ENCODE data around the gene RBMS2. TPM values are rescaled to one million over a fixed set of nuclear protein-coding genes. Genes with fewer than 3 reads are reported as not detected.

RBMS2 gene
- polyA plus RNA-seq, 4 donors, result 2.0 to 23.4 (median 5.8) TPM

DNA sequence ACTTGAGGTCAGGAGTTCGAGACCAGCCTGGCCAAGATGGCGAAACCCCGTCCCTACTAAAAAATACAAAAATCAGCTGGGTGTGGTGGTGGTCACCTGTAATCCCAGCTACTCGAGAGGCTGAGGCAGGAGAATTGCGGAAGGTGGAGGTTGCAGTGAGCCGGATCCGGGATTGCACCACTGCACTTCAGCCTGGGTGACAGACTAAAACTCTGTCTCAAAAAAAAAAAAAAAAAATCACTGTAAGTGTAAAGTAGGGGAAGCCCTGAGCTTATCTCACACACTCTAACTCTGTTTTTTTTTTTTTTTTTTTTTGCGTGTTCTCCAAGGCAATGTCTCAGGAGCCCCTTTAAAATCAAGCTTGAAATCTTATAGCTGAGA, 421 bp upstream of the RBMS2 start:
- Histone ChIP-seq H3K4me3 (ENCODE audit: low read depth in 1 of 3, low read length in 3 of 3) (peak overlapping the region in 2 of 3 donors; percentile 54 to 77), H3K27me3 (ENCODE audit: control insufficient read depth in 3 of 3, insufficient read depth in 3 of 3, low read length in 3 of 3) (no peaks in the 10 kb centered on the region), H3K36me3 (ENCODE audit: control insufficient read depth in 3 of 3, insufficient read depth in 2 of 3, low read depth in 1 of 3, low read length in 3 of 3) (peaks cover 0 to 5% (median 0%) of the 10 kb centered on the region in 3 donors), H3K27ac (ENCODE audit: low read depth in 1 of 3, low read length in 2 of 3) (peak overlapping the region; percentile 41 to 97 (median 88)), H3K4me1 (ENCODE audit: control insufficient read depth in 3 of 3, insufficient read depth in 2 of 3, low read depth in 1 of 3, low read length in 2 of 3) (peaks cover 0 to 3% (median 0%) of the 10 kb centered on the region in 3 donors), H3K9me3 (ENCODE audit: control insufficient read depth in 2 of 2, insufficient read depth in 1 of 2, low read depth in 1 of 2, low read length in 1 of 2) (no peaks in the 10 kb centered on the region)
- DNase-seq (no peak), FAIRE-seq (no peak)
- 46 to 48% (median 47%) methylated on average over 7 to 8 of the region's 8 CpGs for WGBS, 3 donors

DNA sequence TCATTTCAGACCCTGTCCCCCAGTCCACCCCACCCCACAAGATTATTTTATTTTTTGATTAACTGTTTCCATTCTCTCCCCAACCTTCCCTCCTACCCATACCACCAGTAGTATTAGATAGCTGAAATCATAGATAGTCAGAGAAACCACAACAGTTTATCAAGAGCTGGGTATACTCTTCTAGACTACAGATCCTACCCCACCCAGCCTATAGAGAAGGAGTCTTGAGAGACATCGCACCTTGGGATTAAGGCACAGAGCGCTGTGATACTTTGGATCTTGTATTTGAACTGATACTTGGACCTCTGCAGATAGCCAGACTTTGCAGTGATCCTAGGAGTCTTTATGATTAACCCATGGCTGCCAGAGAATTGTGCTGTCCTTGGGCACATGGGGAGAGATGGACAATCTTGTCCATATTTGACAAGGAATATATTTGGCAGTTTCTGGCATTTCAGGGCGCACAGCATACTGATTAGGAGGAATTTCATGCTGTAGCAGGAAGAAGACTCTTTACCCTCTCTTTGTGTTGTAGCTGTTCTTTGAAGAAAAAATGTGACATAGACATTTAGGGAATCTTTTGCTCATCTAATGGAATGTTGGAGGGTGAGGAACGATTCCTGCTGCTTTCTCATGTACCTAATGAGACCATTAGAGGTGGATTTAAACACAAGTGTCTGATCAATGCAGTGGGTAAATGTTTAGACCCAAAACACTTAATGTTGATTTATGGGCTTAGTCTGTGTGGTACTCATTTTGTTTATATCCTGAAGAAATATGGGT, 982 bp downstream of the RBMS2 start:
- Histone ChIP-seq H3K27me3 (ENCODE audit: control insufficient read depth in 3 of 3, insufficient read depth in 3 of 3, low read length in 3 of 3) (no peaks in the 10 kb centered on the region), H3K36me3 (ENCODE audit: control insufficient read depth in 3 of 3, insufficient read depth in 2 of 3, low read depth in 1 of 3, low read length in 3 of 3) (peaks cover 0 to 5% (median 0%) of the 10 kb centered on the region in 3 donors), H3K9me3 (ENCODE audit: control insufficient read depth in 2 of 2, insufficient read depth in 1 of 2, low read depth in 1 of 2, low read length in 1 of 2) (no peaks in the 10 kb centered on the region), H3K27ac (ENCODE audit: low read depth in 1 of 3, low read length in 2 of 3) (peak overlapping the region; percentile 54 to 97 (median 92)), H3K4me1 (ENCODE audit: control insufficient read depth in 3 of 3, insufficient read depth in 2 of 3, low read depth in 1 of 3, low read length in 2 of 3) (peaks cover 0 to 5% (median 3%) of the 10 kb centered on the region in 3 donors), H3K4me3 (ENCODE audit: low read depth in 1 of 3, low read length in 3 of 3) (peak overlapping the region; percentile 45 to 77 (median 54))
- DNase-seq (peak in 1 of 2 donors; percentile 68), FAIRE-seq (no peak)
- 12 to 32% (median 26%) methylated on average over 4 of the region's 4 CpGs for WGBS, 3 donors

DNA sequence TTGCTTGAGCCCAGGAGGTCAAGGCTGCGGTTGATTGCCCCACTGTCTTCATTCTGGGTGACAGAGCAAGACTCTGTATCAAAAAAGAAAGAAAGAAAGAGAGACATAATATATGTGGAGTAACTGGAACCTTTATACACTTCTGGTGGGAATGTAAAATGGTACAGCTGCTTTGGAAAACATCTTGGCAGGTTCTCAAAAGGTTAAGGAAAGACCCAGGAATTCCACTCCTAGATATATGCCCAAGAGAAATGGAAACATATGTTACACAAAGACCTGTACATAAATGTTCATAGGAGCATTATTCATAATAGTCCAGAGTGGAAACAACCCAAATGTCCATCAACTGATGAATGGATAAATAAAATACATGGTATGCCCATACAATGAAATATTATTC, 7.2 kb downstream of the RBMS2 start:
- Histone ChIP-seq H3K27me3 (ENCODE audit: control insufficient read depth in 3 of 3, insufficient read depth in 3 of 3, low read length in 3 of 3) (no peaks in the 10 kb centered on the region), H3K4me1 (ENCODE audit: control insufficient read depth in 3 of 3, insufficient read depth in 2 of 3, low read depth in 1 of 3, low read length in 2 of 3) (peaks cover 0 to 11% (median 3%) of the 10 kb centered on the region in 3 donors), H3K4me3 (ENCODE audit: low read depth in 1 of 3, low read length in 3 of 3) (no peak overlapping the region), H3K9me3 (ENCODE audit: control insufficient read depth in 2 of 2, insufficient read depth in 1 of 2, low read depth in 1 of 2, low read length in 1 of 2) (no peaks in the 10 kb centered on the region), H3K27ac (ENCODE audit: low read depth in 1 of 3, low read length in 2 of 3) (no peak overlapping the region), H3K36me3 (ENCODE audit: control insufficient read depth in 3 of 3, insufficient read depth in 2 of 3, low read depth in 1 of 3, low read length in 3 of 3) (peaks cover 0 to 12% (median 0%) of the 10 kb centered on the region in 3 donors)
- FAIRE-seq, result no peak
- WGBS, 3 donors, result 95 to 96% (median 95%) methylated on average over 1 of the region's 1 CpG
- no peak for DNase-seq

DNA sequence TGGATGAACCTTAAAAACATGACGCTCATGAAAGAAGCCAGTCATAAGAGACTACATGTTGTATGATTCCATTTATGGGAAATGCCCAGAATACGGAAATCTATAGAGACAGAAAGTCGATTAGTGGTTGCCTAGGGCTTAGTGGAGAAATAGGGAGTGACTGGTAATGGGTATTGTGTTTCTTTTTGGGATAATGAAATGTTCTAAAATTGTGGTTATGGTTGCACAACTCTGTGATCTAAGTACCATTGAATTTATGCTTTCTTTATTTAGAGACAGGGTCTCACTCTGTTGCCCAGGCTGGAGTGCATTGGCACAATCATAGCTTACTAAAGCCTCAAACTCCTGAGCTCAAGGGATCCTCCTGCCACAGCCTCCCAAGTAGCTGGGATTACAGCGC, 8.0 kb downstream of the RBMS2 start:
- Histone ChIP-seq H3K36me3 (ENCODE audit: control insufficient read depth in 3 of 3, insufficient read depth in 2 of 3, low read depth in 1 of 3, low read length in 3 of 3) (peaks cover 0 to 12% (median 0%) of the 10 kb centered on the region in 3 donors), H3K27ac (ENCODE audit: low read depth in 1 of 3, low read length in 2 of 3) (peak overlapping the region in 1 of 3 donors; percentile 24), H3K4me3 (ENCODE audit: low read depth in 1 of 3, low read length in 3 of 3) (no peak overlapping the region), H3K4me1 (ENCODE audit: control insufficient read depth in 3 of 3, insufficient read depth in 2 of 3, low read depth in 1 of 3, low read length in 2 of 3) (peaks cover 0 to 11% (median 3%) of the 10 kb centered on the region in 3 donors), H3K9me3 (ENCODE audit: control insufficient read depth in 2 of 2, insufficient read depth in 1 of 2, low read depth in 1 of 2, low read length in 1 of 2) (no peaks in the 10 kb centered on the region), H3K27me3 (ENCODE audit: control insufficient read depth in 3 of 3, insufficient read depth in 3 of 3, low read length in 3 of 3) (no peaks in the 10 kb centered on the region)
- no peak for DNase-seq
- 86 to 96% (median 91%) methylated on average over 4 of the region's 4 CpGs for WGBS, 3 donors
- no peak for FAIRE-seq

DNA sequence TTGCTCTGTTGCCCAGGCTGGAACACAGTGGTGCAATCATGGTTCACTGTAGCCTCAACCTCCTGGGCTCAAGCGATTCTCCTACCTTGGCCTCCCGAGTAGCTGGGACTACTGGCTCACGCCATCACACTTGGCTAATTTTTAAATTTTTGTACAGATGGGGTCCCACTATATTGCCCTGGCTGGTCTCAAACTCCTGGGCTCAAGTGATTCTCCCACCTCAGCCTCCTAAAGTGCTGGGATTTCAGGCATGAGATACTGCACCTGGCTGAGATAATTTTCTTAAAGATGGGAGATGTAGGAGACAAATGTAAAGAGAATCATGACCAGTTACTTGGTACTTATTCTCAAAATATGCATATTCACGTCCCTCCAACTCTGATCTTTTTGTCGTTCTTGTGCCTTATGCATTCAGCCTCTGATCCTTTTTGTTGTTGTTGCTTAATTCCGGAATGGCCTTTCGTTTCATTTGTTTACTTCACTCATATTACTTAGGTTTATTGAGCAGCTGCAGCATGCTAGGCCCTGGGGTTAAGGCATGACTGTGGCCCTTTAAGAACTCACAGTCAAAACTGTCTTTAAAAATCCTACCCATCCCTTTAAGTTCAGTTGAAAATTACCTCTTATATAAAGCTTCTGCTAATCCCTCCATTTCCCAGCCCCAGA, 8.9 kb downstream of the RBMS2 start:
- Histone ChIP-seq H3K27ac (ENCODE audit: low read depth in 1 of 3, low read length in 2 of 3) (peak overlapping the region in 1 of 3 donors; percentile 28), H3K4me3 (ENCODE audit: low read depth in 1 of 3, low read length in 3 of 3) (no peak overlapping the region), H3K27me3 (ENCODE audit: control insufficient read depth in 3 of 3, insufficient read depth in 3 of 3, low read length in 3 of 3) (no peaks in the 10 kb centered on the region), H3K4me1 (ENCODE audit: control insufficient read depth in 3 of 3, insufficient read depth in 2 of 3, low read depth in 1 of 3, low read length in 2 of 3) (peaks cover 0 to 11% (median 3%) of the 10 kb centered on the region in 3 donors), H3K36me3 (ENCODE audit: control insufficient read depth in 3 of 3, insufficient read depth in 2 of 3, low read depth in 1 of 3, low read length in 3 of 3) (peaks cover 0 to 7% (median 0%) of the 10 kb centered on the region in 3 donors), H3K9me3 (ENCODE audit: control insufficient read depth in 2 of 2, insufficient read depth in 1 of 2, low read depth in 1 of 2, low read length in 1 of 2) (no peaks in the 10 kb centered on the region)
- FAIRE-seq (no peak), DNase-seq (no peak)
- WGBS, 3 donors, result 77 to 85% (median 78%) methylated on average over 7 of the region's 7 CpGs

DNA sequence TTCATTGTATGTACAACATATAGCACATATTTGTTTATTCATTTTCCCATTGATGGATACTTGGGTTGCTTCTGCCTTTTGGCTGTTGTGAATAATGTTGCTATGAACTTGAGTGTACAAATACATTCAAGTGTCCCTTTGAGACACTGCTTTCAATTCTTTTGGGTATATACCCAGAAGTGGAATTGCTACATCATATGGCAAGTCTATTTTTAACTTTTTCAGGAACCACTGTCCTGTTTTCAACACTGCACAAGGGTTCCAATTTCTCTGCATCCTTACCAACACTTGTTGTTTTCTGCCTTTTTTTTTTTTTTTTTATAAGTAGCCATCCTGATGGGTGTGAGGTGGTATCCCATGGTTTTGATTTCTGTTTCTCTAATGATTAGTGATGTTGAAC, 15.9 kb downstream of the RBMS2 start:
- no peak overlapping the region for H3K4me3 ChIP-seq (ENCODE audit: low read depth in 1 of 3, low read length in 3 of 3)
- H3K4me1 ChIP-seq (ENCODE audit: control insufficient read depth in 3 of 3, insufficient read depth in 2 of 3, low read depth in 1 of 3, low read length in 2 of 3), result no peaks in the 10 kb centered on the region
- DNase-seq (no peak), FAIRE-seq (no peak)
- peaks cover 0 to 6% (median 0%) of the 10 kb centered on the region in 3 donors for H3K36me3 ChIP-seq (ENCODE audit: control insufficient read depth in 3 of 3, insufficient read depth in 2 of 3, low read depth in 1 of 3, low read length in 3 of 3)
- H3K27ac ChIP-seq (ENCODE audit: low read depth in 1 of 3, low read length in 2 of 3), result no peak overlapping the region
- H3K27me3 ChIP-seq (ENCODE audit: control insufficient read depth in 3 of 3, insufficient read depth in 3 of 3, low read length in 3 of 3), result no peaks in the 10 kb centered on the region
- H3K9me3 ChIP-seq (ENCODE audit: control insufficient read depth in 2 of 2, insufficient read depth in 1 of 2, low read depth in 1 of 2, low read length in 1 of 2), result peaks cover 0 to 2% of the 10 kb centered on the region in 2 donors

DNA sequence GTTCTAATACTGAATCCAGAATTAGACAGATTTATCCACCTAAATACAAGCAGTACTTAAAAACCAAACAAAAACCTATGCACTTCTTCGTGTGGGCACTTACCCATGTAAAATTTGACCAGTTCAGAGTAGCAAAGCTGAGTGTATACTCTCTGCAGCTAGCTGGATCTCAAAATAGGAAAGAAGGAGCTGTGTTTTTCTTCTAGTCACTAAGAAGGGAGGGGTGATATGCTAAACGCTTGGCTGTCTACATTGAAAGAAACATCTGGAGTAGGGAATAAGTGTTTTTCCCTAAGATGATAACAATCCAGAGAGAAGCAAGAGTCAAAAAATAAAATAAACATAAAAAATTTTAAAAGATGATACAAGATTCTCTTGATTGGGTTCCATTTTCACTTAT, 20.0 kb downstream of the RBMS2 start:
- Histone ChIP-seq H3K36me3 (ENCODE audit: control insufficient read depth in 3 of 3, insufficient read depth in 2 of 3, low read depth in 1 of 3, low read length in 3 of 3) (peaks cover 0 to 7% (median 0%) of the 10 kb centered on the region in 3 donors), H3K4me1 (ENCODE audit: control insufficient read depth in 3 of 3, insufficient read depth in 2 of 3, low read depth in 1 of 3, low read length in 2 of 3) (no peaks in the 10 kb centered on the region), H3K27me3 (ENCODE audit: control insufficient read depth in 3 of 3, insufficient read depth in 3 of 3, low read length in 3 of 3) (no peaks in the 10 kb centered on the region), H3K4me3 (ENCODE audit: low read depth in 1 of 3, low read length in 3 of 3) (no peak overlapping the region), H3K27ac (ENCODE audit: low read depth in 1 of 3, low read length in 2 of 3) (no peak overlapping the region), H3K9me3 (ENCODE audit: control insufficient read depth in 2 of 2, insufficient read depth in 1 of 2, low read depth in 1 of 2, low read length in 1 of 2) (no peaks in the 10 kb centered on the region)
- DNase-seq (no peak), FAIRE-seq (no peak)
- WGBS, 3 donors, result 41 to 57% (median 45%) methylated on average over 2 of the region's 2 CpGs

DNA sequence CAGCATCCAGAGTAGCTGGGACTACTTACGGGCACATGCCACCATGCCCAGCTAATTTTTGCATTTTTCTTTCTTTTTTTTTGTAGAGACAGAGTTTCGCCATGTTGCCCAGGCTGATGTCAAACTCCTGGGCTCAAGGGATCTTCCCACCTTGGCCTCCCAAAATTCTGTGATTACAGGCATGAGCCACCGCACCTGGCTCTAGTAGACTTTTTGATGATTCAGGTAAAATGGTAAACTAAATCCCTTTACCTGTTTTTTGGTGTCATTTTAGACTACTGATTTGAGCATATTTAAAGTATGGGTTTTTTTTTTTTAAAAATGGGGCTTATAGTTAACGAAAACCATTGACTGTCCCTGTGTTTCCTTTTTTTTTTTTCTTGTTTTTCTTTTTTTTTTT, 20.5 kb downstream of the RBMS2 start:
- peaks cover 0 to 7% (median 0%) of the 10 kb centered on the region in 3 donors for H3K36me3 ChIP-seq (ENCODE audit: control insufficient read depth in 3 of 3, insufficient read depth in 2 of 3, low read depth in 1 of 3, low read length in 3 of 3)
- DNase-seq (no peak), FAIRE-seq (no peak)
- no peak overlapping the region for H3K27ac ChIP-seq (ENCODE audit: low read depth in 1 of 3, low read length in 2 of 3)
- no peaks in the 10 kb centered on the region for H3K27me3 ChIP-seq (ENCODE audit: control insufficient read depth in 3 of 3, insufficient read depth in 3 of 3, low read length in 3 of 3)
- H3K9me3 ChIP-seq (ENCODE audit: control insufficient read depth in 2 of 2, insufficient read depth in 1 of 2, low read depth in 1 of 2, low read length in 1 of 2), result no peaks in the 10 kb centered on the region
- 88 to 92% (median 92%) methylated on average over 4 of the region's 4 CpGs for WGBS, 3 donors
- H3K4me3 ChIP-seq (ENCODE audit: low read depth in 1 of 3, low read length in 3 of 3), result no peak overlapping the region
- no peaks in the 10 kb centered on the region for H3K4me1 ChIP-seq (ENCODE audit: control insufficient read depth in 3 of 3, insufficient read depth in 2 of 3, low read depth in 1 of 3, low read length in 2 of 3)

Data from small intestine (tissue), 7 donors.